ENCODE measurements around the gene PNMT.

GRCh38 chr17:39629494-39629880 lies 38.8 kb upstream of the PNMT start:
- TF ChIP-seq POLR2AphosphoS5 (IDR thresholded peaks at IDR 0.05), result no peak
- TF ChIP-seq CTCF (IDR thresholded peaks at IDR 0.05 in 8 of 11, conservative IDR thresholded peaks at IDR 0.05 in 3 of 11), result no peak

Data from spleen (tissue), 7 donors.